SK-N-DZ (cell line): ENCODE measurements around the gene DPH5.

Experiments
- DNase-seq: peaks from one replicate; pipeline ENCODE4 v3.0.0-alpha.2; 2015; ENCODE audit warnings: low spot score

The DPH5 gene

DNA sequence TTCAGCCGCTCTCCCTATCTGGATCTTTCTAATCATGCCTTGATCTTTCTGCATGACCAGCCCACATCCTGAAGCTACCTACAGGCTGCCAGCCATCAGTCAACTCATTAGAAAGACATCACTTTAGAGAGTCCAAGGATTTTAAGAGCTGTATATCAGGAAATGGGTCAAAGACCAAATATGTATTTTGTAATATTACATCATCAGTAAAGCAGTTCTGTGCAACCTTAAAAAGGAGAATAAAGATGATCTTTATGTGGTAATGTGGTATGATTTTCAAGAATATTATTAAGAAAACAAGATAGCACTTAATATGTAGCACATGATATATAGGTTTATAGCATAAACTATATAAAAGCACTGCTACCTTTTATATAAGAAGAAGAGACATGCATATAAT lies 82.1 kb downstream of the DPH5 start:
- DNase-seq = no peak

DNA sequence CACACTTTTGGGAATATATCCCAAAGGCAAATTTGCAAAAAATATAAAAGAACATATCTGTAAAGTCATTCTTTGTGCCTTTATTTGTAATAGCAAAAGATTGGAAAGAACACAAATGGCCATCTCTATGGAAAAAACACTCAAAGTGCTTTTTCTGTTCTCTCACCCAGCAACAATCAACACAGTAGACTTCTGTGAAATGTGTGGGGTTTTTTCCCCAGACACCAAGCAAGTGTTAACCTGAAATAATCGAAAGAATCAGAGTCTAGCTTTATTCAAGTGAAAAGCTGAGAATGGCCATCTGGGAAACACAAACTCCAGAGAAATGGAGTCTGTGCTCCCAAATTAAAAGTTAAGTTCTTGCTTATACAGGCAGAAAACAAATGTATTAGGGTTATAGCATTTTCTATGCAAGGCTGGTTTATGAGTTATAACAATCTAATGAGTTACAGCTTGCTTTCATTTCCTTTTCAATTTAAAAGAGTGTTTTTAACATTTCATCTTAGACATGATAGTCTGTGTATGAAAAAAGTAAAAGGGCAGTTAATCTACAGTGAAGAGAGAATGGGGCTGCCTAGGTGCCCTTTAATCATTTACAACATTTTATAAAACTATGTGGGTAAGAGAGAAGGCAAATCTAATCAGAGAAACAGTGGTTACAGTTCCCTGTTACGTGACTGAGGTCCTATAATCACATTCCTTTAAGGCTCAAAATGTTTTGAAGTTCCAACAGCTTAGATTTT lies 83.1 kb downstream of the DPH5 start:
- DNase-seq = no peak

DNA sequence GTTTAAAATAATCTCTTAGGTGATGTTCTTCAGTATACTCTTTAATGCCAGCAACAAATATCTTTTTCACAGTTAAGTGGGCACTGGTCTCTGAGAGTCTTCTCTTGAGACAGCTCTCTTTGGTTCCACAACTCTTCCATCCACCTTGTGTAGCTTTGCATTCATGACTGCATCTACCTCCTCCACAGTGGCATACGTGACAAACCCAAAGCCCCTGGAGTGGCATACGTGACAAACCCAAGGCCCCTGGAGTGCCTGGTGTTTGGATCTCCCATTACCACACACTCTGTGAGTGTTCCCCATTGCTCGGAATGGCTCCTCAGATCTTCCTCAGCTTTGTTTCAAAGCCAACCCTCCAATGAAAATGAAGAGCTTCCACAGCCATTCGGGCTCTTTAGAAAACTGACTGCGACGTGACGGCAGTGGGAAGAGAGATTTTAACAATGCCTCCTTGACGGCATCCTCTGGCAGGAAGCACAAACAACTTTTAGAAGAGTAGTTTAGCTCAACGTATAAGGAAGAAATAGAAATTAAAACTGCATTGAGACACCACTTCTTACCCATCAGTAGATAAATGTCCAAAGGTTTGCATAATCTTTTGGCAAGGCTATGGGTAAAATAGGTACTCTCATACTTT lies 83.9 kb downstream of the DPH5 start:
- DNase-seq = no peak

DNA sequence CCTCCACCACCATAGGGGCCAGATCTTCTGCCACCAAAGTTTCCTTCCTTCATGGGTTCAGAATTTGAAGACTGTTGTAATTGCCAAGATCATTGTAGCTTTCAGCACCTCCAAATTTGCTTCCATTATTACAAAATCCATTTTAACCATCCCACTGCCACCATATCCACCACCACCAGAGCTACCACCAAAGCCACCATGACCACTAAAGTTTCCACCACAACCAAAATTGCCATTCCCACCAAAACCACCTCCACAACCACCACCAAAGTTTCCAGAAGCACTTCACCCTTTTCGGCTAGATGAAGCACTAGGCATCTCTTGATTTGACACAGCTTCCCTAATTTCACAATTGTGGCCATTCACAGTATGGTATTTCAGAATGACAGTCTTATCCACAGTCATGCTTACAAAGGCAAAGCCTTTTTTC lies 84.5 kb downstream of the DPH5 start:
- no peak for DNase-seq
